Measurements from ENCODE around the gene ADRM1. TPM values are rescaled to one million over a fixed set of nuclear protein-coding genes. Genes with fewer than 3 reads are reported as not detected.

The ADRM1 gene
- total RNA-seq, 2 experiments from 2014 or later: 87.0 to 128 TPM

GRCh38 chr20:62313021-62313420 is 10.2 kb downstream of the ADRM1 start:
- POLR2A ChIA-PET: no interaction called here
- no peaks in the 10 kb centered on the region for H3K4me1 ChIP-seq (ENCODE audit: insufficient read depth, low read length, poor library complexity, severe bottlenecking)
- DNase-seq (ENCODE audit: low spot score): no peak
- peaks cover 57% of the 10 kb centered on the region for H3K36me3 ChIP-seq (ENCODE audit: insufficient read depth, low read length)
- intact Hi-C loops (cut with micrococcal nuclease; ENCODE audit: unreplicated experiment): no loop called here
- no peak for TF ChIP-seq EZH2phosphoT487 (IDR thresholded peaks at IDR 0.05; ENCODE audit: borderline replicate concordance, low read depth, low read length)
- TF ChIP-seq, protein P1, sequence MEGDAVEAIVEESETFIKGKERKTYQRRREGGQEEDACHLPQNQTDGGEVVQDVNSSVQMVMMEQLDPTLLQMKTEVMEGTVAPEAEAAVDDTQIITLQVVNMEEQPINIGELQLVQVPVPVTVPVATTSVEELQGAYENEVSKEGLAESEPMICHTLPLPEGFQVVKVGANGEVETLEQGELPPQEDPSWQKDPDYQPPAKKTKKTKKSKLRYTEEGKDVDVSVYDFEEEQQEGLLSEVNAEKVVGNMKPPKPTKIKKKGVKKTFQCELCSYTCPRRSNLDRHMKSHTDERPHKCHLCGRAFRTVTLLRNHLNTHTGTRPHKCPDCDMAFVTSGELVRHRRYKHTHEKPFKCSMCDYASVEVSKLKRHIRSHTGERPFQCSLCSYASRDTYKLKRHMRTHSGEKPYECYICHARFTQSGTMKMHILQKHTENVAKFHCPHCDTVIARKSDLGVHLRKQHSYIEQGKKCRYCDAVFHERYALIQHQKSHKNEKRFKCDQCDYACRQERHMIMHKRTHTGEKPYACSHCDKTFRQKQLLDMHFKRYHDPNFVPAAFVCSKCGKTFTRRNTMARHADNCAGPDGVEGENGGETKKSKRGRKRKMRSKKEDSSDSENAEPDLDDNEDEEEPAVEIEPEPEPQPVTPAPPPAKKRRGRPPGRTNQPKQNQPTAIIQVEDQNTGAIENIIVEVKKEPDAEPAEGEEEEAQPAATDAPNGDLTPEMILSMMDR (conservative IDR thresholded peaks at IDR 0.05; ENCODE audit: low read length): no peak
- no peak overlapping the region for H2AFZ ChIP-seq (ENCODE audit: low read length)
- no TSS peak for BruUV-seq (replicated peaks)
- CTCF ChIA-PET (ENCODE audit: unreplicated experiment): no interaction called here
- H3K27ac ChIP-seq (ENCODE audit: low read depth, low read length, poor library complexity, severe bottlenecking): no peak overlapping the region
- no peak overlapping the region for H3K4me2 ChIP-seq (ENCODE audit: low read length)
- H3K79me2 ChIP-seq (ENCODE audit: insufficient read depth, low read depth, low read length): no peaks in the 10 kb centered on the region
- H4K20me1 ChIP-seq (ENCODE audit: insufficient read depth, low read length): no peaks in the 10 kb centered on the region
- H3K9me2 ChIP-seq (ENCODE audit: insufficient read depth, low read length): no peaks in the 10 kb centered on the region
- no peaks in the 10 kb centered on the region for H3K9me3 ChIP-seq (ENCODE audit: low read length)
- H3K4me3 ChIP-seq (ENCODE audit: low read depth, low read length, poor library complexity, severe bottlenecking): no peak overlapping the region

- no peak overlapping the region for H2AFZ ChIP-seq (ENCODE audit: low read length)
- no peaks in the 10 kb centered on the region for H4K20me1 ChIP-seq (ENCODE audit: insufficient read depth, low read length)
- intact Hi-C loops (cut with micrococcal nuclease; ENCODE audit: unreplicated experiment): no loop called here
- H3K36me3 ChIP-seq (ENCODE audit: insufficient read depth, low read length): peaks cover 53% of the 10 kb centered on the region
- no TSS peak for BruUV-seq (replicated peaks)
- no peak overlapping the region for H3K27ac ChIP-seq (ENCODE audit: low read depth, low read length, poor library complexity, severe bottlenecking)
- TF ChIP-seq, protein P1 (conservative IDR thresholded peaks at IDR 0.05; ENCODE audit: low read length): no peak
- TF ChIP-seq EZH2phosphoT487 (IDR thresholded peaks at IDR 0.05; ENCODE audit: borderline replicate concordance, low read depth, low read length): no peak
- H3K4me2 ChIP-seq (ENCODE audit: low read length): no peak overlapping the region
- no peaks in the 10 kb centered on the region for H3K79me2 ChIP-seq (ENCODE audit: insufficient read depth, low read depth, low read length)
- H3K9me2 ChIP-seq (ENCODE audit: insufficient read depth, low read length): no peaks in the 10 kb centered on the region
- no peak for DNase-seq (ENCODE audit: low spot score)
- POLR2A ChIA-PET: no interaction called here
- no peaks in the 10 kb centered on the region for H3K4me1 ChIP-seq (ENCODE audit: insufficient read depth, low read length, poor library complexity, severe bottlenecking)
- CTCF ChIA-PET (ENCODE audit: unreplicated experiment): no interaction called here
- H3K9me3 ChIP-seq (ENCODE audit: low read length): no peaks in the 10 kb centered on the region
- no peak overlapping the region for H3K4me3 ChIP-seq (ENCODE audit: low read depth, low read length, poor library complexity, severe bottlenecking)
Observed at GRCh38 chr20:62313460-62314338, 10.9 kb downstream of the ADRM1 start.

GRCh38 chr20:62314339-62314638 is 11.5 kb downstream of the ADRM1 start:
- no peak for TF ChIP-seq EZH2phosphoT487 (IDR thresholded peaks at IDR 0.05; ENCODE audit: borderline replicate concordance, low read depth, low read length)
- TF ChIP-seq, protein P1 (conservative IDR thresholded peaks at IDR 0.05; ENCODE audit: low read length): no peak
- no TSS peak for BruUV-seq (replicated peaks)
- POLR2A ChIA-PET: no interaction called here
- no peak overlapping the region for H3K4me3 ChIP-seq (ENCODE audit: low read depth, low read length, poor library complexity, severe bottlenecking)
- no peaks in the 10 kb centered on the region for H3K79me2 ChIP-seq (ENCODE audit: insufficient read depth, low read depth, low read length)
- no peak overlapping the region for H3K4me2 ChIP-seq (ENCODE audit: low read length)
- no peaks in the 10 kb centered on the region for H3K4me1 ChIP-seq (ENCODE audit: insufficient read depth, low read length, poor library complexity, severe bottlenecking)
- no peaks in the 10 kb centered on the region for H3K9me3 ChIP-seq (ENCODE audit: low read length)
- H3K27ac ChIP-seq (ENCODE audit: low read depth, low read length, poor library complexity, severe bottlenecking): no peak overlapping the region
- H3K36me3 ChIP-seq (ENCODE audit: insufficient read depth, low read length): peaks cover 53% of the 10 kb centered on the region
- intact Hi-C loops (cut with micrococcal nuclease; ENCODE audit: unreplicated experiment): no loop called here
- CTCF ChIA-PET (ENCODE audit: unreplicated experiment): no interaction called here
- H4K20me1 ChIP-seq (ENCODE audit: insufficient read depth, low read length): no peaks in the 10 kb centered on the region
- no peaks in the 10 kb centered on the region for H3K9me2 ChIP-seq (ENCODE audit: insufficient read depth, low read length)
- no peak overlapping the region for H2AFZ ChIP-seq (ENCODE audit: low read length)
- no peak for DNase-seq (ENCODE audit: low spot score)

All from OCI-LY7 (cell line).